Activated CD8-positive, alpha-beta T cell treated with anti-CD3 and anti-CD28 coated beads, Interleukin-2, amount 10 ng/mL, durations not matched to agents 7 days and 5 days (primary cell): ENCODE measurements around the gene GALNT17. TPM values are rescaled to one million over a fixed set of nuclear protein-coding genes. Genes with fewer than 3 reads are reported as not detected.

ENCODE experiments used
- ATAC-seq: fragments of 150-1000 bp; cut with Tn5 transposase; one replicate; pipeline ENCODE4 v1.10.0; 2021; ENCODE audit warnings: moderate library complexity
- CTCF ChIA-PET: fragments of 350-600 bp; sonication (Branson Sonifier 250); formaldehyde crosslinking; loops from one replicate; lab custom pipeline; 2021; ENCODE audit warnings: antibody characterized with exemption; lab: Charles Lee
- POLR2A ChIA-PET: fragments of 350-600 bp; sonication (Branson Sonifier 250); formaldehyde crosslinking; loops from one replicate; lab custom pipeline; 2021; ENCODE audit warnings: antibody characterized with exemption; lab: Charles Lee
- DNase-seq: peaks from one replicate; pipeline ENCODE4 v3.0.0-alpha.2; 2020
- H3K27ac Mint-ChIP-seq: one replicate; pipeline ENCODE4 v1.8.0; 2021; ENCODE audit warnings: mild to moderate bottlenecking, mixed read lengths
- H3K27me3 Mint-ChIP-seq: one replicate; pipeline ENCODE4 v1.8.0; 2021; ENCODE audit warnings: low read depth, mixed read lengths
- H3K36me3 Mint-ChIP-seq: one replicate; pipeline ENCODE4 v1.8.0; 2021; ENCODE audit warnings: low read depth, mixed read lengths
- H3K4me1 Mint-ChIP-seq: one replicate; pipeline ENCODE4 v1.8.0; 2021; ENCODE audit warnings: low read depth, mixed read lengths
- H3K4me3 Mint-ChIP-seq: one replicate; pipeline ENCODE4 v1.8.0; 2021; ENCODE audit warnings: mild to moderate bottlenecking, mixed read lengths
- H3K9me3 Mint-ChIP-seq: one replicate; pipeline ENCODE4 v1.8.0; 2022; ENCODE audit warnings: mixed read lengths; ENCODE audit not compliant: insufficient read depth
- total RNA-seq, 2 experiments: library from RNA; stranded (reverse); gene quantifications; one replicate each; pipeline ENCODE4 v1.2.3, GENCODE V29; 2021

GALNT17 gene
- total RNA-seq, 2 experiments from 2014 or later: not detected

GRCh38 chr7:71687831-71688599 lies 556.1 kb downstream of the GALNT17 start:
- Mint-ChIP-seq H3K36me3 (no peaks in the 10 kb centered on the region), H3K4me1 (no peaks in the 10 kb centered on the region), H3K4me3 (no peak overlapping the region), H3K27ac (no peak overlapping the region), H3K27me3 (no peaks in the 10 kb centered on the region), H3K9me3 (peaks cover 17% of the 10 kb centered on the region)
- DNase-seq (no peak), ATAC-seq (no peak)
- POLR2A ChIA-PET: no interaction called here
- CTCF ChIA-PET: no interaction called here

DNA sequence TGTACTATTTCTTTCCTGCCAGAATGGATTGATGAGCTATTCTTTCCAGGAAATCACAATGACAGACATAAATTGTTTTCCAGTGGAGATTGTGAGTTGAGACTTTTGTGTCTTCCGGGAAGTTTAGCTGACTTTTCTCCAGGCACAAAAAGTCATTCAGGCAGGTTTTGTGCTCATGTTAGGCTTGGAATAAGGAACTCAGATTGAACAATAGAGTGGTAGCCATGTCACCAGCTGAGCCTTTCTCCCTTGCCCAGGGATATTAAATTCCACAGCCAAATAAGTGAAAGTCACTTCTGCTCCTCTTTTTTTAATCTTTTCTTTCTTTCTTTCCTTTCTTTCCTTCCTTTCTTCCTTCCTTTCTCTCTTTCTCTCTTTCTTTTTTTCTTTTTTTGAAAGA lies 559.6 kb downstream of the GALNT17 start:
- Mint-ChIP-seq H3K27me3 (no peaks in the 10 kb centered on the region), H3K4me3 (no peak overlapping the region), H3K4me1 (no peaks in the 10 kb centered on the region), H3K27ac (no peak overlapping the region), H3K36me3 (no peaks in the 10 kb centered on the region), H3K9me3 (peaks cover 17% of the 10 kb centered on the region)
- ATAC-seq: no peak
- ChIA-PET CTCF (no interaction called here), POLR2A (no interaction called here)
- DNase-seq: no peak

DNA sequence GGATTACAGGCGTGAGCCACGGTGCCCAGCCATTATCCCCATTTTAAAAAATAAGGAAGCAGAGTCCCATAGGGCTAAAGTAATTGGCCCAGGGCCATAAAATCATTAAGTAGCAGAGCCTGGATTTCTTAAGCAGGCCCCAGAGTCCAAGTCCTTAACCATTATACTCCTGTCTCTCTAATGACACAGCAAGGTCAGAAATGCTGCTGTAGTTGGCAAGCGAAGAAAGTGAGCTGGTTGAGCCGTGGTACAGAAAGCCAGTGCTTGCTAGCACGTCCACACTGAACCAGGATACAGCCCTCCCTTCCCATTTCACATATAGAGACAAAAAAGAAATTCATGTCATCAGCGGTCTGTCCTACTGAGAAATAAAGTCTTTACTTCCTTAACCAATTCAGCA lies 562.7 kb downstream of the GALNT17 start:
- peaks cover 10% of the 10 kb centered on the region for H3K9me3 Mint-ChIP-seq
- POLR2A ChIA-PET: no interaction called here
- ATAC-seq: no peak

DNA sequence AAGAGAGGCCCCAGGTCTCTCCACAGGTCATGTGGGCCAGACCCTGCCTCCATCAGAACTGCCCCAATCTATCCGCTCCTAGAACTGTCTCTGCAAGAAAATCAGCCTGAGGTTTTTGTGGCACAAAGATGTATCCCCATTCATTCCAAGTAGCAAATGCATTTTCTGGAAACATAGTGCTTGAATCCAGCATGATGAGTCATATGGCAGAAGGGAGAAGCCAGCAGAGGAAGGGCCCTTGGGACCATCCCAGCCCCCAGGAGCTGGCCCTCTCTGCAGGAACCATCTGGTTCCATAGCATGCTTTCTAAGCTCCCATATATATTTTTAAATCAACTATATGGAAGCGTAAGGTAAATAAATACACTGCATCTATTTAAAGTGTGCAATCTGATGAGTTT lies 563.2 kb downstream of the GALNT17 start:
- DNase-seq: no peak
- Mint-ChIP-seq H3K36me3 (no peaks in the 10 kb centered on the region), H3K27me3 (no peaks in the 10 kb centered on the region), H3K27ac (no peak overlapping the region), H3K4me1 (no peaks in the 10 kb centered on the region), H3K4me3 (no peak overlapping the region), H3K9me3 (peaks cover 10% of the 10 kb centered on the region)
- POLR2A ChIA-PET: no interaction called here
- no peak for ATAC-seq
- CTCF ChIA-PET: no interaction called here

More for the DNA sequence above, 562.7 kb downstream of the GALNT17 start:
- Mint-ChIP-seq H3K27me3 (no peaks in the 10 kb centered on the region), H3K27ac (no peak overlapping the region), H3K4me1 (no peaks in the 10 kb centered on the region), H3K4me3 (no peak overlapping the region), H3K36me3 (no peaks in the 10 kb centered on the region)
- CTCF ChIA-PET: no interaction called here
- no peak for DNase-seq

- Mint-ChIP-seq H3K4me3 (no peak overlapping the region), H3K9me3 (peaks cover 3% of the 10 kb centered on the region), H3K27me3 (no peaks in the 10 kb centered on the region), H3K36me3 (no peaks in the 10 kb centered on the region), H3K27ac (no peak overlapping the region), H3K4me1 (no peaks in the 10 kb centered on the region)
- CTCF ChIA-PET: no interaction called here
- DNase-seq: no peak
- POLR2A ChIA-PET: no interaction called here
- no peak for ATAC-seq
Measured at GRCh38 chr7:71696511-71696910, 564.6 kb downstream of the GALNT17 start.

DNA sequence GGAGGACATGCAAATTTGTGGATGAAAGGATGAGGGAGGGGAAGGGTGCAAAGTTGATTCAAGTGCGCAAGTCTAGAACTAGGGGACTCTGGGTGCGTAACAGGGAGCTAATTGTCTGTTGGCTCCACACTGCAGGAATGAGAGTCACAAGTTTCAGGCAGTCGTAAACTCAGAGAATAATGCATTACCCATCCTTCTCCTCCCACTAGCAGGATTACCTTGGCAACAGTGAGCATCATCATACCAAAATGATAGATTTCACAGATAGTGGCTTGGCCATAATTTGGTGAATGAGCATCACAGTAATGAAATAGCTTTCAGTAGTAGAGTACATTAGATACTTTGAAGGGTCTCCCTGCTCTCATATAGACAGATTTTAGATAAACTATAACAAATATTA lies 565.5 kb downstream of the GALNT17 start:
- Mint-ChIP-seq H3K27me3 (no peaks in the 10 kb centered on the region), H3K9me3 (peaks cover 3% of the 10 kb centered on the region), H3K27ac (no peak overlapping the region), H3K4me3 (no peak overlapping the region), H3K4me1 (no peaks in the 10 kb centered on the region), H3K36me3 (no peaks in the 10 kb centered on the region)
- ATAC-seq: no peak
- no peak for DNase-seq
- POLR2A ChIA-PET: no interaction called here
- CTCF ChIA-PET: no interaction called here

- Mint-ChIP-seq H3K4me3 (no peak overlapping the region), H3K9me3 (no peaks in the 10 kb centered on the region), H3K36me3 (no peaks in the 10 kb centered on the region), H3K27me3 (no peaks in the 10 kb centered on the region), H3K27ac (no peak overlapping the region), H3K4me1 (no peaks in the 10 kb centered on the region)
- DNase-seq (no peak), ATAC-seq (no peak)
- CTCF ChIA-PET: no interaction called here
- POLR2A ChIA-PET: no interaction called here
Measured at GRCh38 chr7:71705217-71705616, 573.3 kb downstream of the GALNT17 start.

DNA sequence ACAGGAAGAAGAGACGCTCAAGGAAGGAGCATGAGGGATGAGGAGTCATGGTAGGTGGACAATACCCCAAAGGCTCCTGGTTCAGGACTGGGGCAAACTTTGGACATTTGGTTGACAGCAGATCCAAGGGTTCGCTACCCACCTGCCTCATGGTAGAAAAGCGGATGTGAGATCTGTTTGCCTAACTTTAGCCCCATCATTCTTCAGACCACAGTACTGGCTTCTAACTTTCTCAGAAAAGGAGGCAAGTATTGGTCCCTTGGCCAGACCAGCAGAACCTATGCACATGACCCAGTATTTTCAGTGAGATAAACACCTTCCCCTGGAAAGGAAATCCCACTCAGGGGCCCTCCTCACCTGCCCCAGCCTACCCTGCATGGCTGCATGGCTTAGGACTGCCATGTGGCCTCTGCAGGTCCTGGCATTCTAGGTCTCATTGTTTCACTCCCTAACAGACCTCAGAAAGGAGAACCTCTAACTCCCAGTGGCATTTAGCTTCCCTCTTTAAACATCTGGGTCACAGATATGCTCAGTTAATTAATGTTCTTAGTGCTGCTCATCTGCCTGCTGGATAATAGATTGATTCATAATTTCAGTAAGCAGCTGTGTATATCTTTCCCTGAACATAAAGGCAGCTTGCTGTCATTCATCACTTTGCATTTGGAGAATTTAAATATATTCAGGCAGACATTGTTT lies 574.1 kb downstream of the GALNT17 start:
- H3K9me3 Mint-ChIP-seq: no peaks in the 10 kb centered on the region
- DNase-seq (no peak), ATAC-seq (no peak)
- no peaks in the 10 kb centered on the region for H3K4me1 Mint-ChIP-seq
- CTCF ChIA-PET: no interaction called here
- H3K27ac Mint-ChIP-seq: no peak overlapping the region
- H3K36me3 Mint-ChIP-seq: no peaks in the 10 kb centered on the region
- POLR2A ChIA-PET: no interaction called here
- H3K4me3 Mint-ChIP-seq: no peak overlapping the region
- H3K27me3 Mint-ChIP-seq: no peaks in the 10 kb centered on the region

- no peak for ATAC-seq
- POLR2A ChIA-PET: no interaction called here
Measured at GRCh38 chr7:71706597-71706975, 574.6 kb downstream of the GALNT17 start.

DNA sequence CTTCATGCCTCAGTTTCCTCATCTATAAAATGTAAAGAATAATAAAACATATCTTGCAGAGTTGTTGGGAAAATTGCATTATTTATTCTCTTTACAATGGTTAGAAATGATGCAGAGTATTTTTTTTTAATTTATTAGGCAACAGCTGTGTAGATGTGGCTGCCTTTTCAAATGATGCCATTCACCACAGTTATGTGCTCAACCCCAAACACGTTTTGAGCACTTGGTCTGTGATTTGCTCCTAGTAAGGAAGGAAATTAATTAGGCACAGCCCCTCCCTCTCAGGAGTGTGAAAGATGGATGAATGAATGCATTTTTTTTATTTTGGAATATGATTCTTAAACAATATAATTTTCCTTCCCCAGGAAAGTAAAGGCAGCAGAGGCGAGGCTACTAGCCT lies 575.1 kb downstream of the GALNT17 start:
- no peak overlapping the region for H3K4me3 Mint-ChIP-seq

More at GRCh38 chr7:71706597-71706975, 574.6 kb downstream of the GALNT17 start:
- H3K27ac Mint-ChIP-seq: no peak overlapping the region
- H3K36me3 Mint-ChIP-seq: no peaks in the 10 kb centered on the region
- no peaks in the 10 kb centered on the region for H3K27me3 Mint-ChIP-seq
- no peak overlapping the region for H3K4me3 Mint-ChIP-seq
- CTCF ChIA-PET: no interaction called here
- no peak for DNase-seq
- no peaks in the 10 kb centered on the region for H3K4me1 Mint-ChIP-seq
- H3K9me3 Mint-ChIP-seq: peaks cover 3% of the 10 kb centered on the region

GRCh38 chr7:71708710-71709109 lies 576.8 kb downstream of the GALNT17 start:
- H3K27me3 Mint-ChIP-seq: no peaks in the 10 kb centered on the region
- H3K27ac Mint-ChIP-seq: no peak overlapping the region
- H3K4me1 Mint-ChIP-seq: no peaks in the 10 kb centered on the region
- DNase-seq (no peak), ATAC-seq (no peak)
- H3K4me3 Mint-ChIP-seq: no peak overlapping the region
- no peaks in the 10 kb centered on the region for H3K36me3 Mint-ChIP-seq
- ChIA-PET CTCF (no interaction called here), POLR2A (no interaction called here)
- peaks cover 6% of the 10 kb centered on the region for H3K9me3 Mint-ChIP-seq

More for the DNA sequence above, 575.1 kb downstream of the GALNT17 start:
- Mint-ChIP-seq H3K36me3 (no peaks in the 10 kb centered on the region), H3K27ac (no peak overlapping the region), H3K9me3 (peaks cover 6% of the 10 kb centered on the region), H3K4me1 (no peaks in the 10 kb centered on the region), H3K27me3 (no peaks in the 10 kb centered on the region)
- no peak for DNase-seq
- ChIA-PET POLR2A (no interaction called here), CTCF (no interaction called here)
- no peak for ATAC-seq

DNA sequence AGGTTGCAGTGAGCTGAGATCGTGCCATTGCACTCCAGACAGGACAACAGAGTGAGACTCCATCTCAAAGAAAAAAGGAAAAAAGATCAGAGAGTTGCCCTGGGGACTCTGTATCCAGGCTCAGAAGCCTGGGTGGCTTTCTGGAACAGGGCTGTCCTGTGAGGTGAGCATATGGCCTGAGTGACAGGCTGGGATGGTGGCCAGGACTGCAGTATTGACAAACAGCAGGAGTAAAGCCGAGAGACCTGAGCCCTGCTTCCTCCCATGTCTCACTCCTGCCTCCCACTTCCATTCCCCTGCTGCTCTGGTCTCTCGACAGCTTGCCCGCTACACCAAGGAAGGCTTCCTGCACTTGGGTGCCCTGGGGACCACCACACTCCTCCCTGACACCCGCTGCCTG lies 578.5 kb downstream of the GALNT17 start:
- ATAC-seq: no peak
- ChIA-PET CTCF (no interaction called here), POLR2A (no interaction called here)
- H3K4me1 Mint-ChIP-seq: no peaks in the 10 kb centered on the region
- no peaks in the 10 kb centered on the region for H3K36me3 Mint-ChIP-seq
- H3K9me3 Mint-ChIP-seq: peaks cover 6% of the 10 kb centered on the region
- H3K27ac Mint-ChIP-seq: no peak overlapping the region
- H3K4me3 Mint-ChIP-seq: no peak overlapping the region
- DNase-seq: no peak
- no peaks in the 10 kb centered on the region for H3K27me3 Mint-ChIP-seq
